ENCODE measurements around the gene ZNF786.

GRCh38 chr7:149027055-149027454 is 63.5 kb downstream of the ZNF786 start:
- TF ChIP-seq POLR2AphosphoS5 (IDR thresholded peaks at IDR 0.05), result no peak
- TF ChIP-seq, protein P1, sequence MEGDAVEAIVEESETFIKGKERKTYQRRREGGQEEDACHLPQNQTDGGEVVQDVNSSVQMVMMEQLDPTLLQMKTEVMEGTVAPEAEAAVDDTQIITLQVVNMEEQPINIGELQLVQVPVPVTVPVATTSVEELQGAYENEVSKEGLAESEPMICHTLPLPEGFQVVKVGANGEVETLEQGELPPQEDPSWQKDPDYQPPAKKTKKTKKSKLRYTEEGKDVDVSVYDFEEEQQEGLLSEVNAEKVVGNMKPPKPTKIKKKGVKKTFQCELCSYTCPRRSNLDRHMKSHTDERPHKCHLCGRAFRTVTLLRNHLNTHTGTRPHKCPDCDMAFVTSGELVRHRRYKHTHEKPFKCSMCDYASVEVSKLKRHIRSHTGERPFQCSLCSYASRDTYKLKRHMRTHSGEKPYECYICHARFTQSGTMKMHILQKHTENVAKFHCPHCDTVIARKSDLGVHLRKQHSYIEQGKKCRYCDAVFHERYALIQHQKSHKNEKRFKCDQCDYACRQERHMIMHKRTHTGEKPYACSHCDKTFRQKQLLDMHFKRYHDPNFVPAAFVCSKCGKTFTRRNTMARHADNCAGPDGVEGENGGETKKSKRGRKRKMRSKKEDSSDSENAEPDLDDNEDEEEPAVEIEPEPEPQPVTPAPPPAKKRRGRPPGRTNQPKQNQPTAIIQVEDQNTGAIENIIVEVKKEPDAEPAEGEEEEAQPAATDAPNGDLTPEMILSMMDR (IDR thresholded peaks at IDR 0.05), result no peak

All from prostate gland (tissue), 2 donors.